22Rv1 (cell line): ENCODE results near the gene PARD3.

Experiments
- H3K27ac ChIP-seq: fragments of 450-650 bp; 2 replicates; pipeline ENCODE4 v1.5.1; 2017
- ZFX ChIP-seq: fragments of 450-650 bp; IDR thresholded peaks from 2 replicates; pipeline ENCODE4 v1.6.1; 2017; ENCODE audit warnings: antibody characterized with exemption, borderline replicate concordance
- TF ChIP-seq, protein P1 (sequence below): fragments of 450-650 bp; IDR thresholded peaks from 2 replicates; pipeline ENCODE4 v1.5.1; 2017; ENCODE audit warnings: mild to moderate bottlenecking

PARD3 gene

DNA sequence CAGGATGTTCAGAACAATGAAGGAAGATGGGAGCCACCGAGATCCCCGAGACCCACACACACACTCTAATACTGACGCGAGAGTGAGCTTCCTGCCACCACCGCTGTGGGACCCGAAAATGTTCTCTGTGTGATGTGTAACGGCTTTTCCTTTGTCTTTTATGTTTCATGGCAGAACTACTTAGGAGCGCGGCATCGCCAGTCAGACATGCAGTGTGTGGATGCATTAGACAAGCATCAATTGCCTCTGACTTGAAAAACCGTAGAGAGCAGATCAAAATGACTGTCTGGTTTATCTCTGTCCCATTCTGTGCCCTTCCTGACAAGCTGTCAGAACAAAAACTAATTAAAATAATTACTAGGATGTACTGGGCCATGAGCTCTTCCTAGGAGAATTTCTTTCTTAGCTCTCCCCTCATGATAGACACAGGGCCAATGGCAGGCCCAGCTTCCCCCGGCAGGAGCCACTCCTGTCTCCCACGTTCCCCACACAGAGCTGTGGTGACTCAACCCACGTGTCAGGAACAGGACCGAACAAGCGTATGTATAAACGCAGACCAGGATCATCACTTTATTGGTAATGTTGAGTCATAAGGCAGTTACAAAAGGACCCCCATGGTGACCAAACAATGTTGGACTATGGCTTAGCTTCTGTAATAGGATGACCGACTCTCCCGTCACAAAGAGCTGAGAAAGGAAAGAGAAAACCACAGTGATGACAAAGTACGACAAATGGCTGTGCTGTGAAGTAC lies 705.0 kb downstream of the PARD3 start:
- no peak overlapping the region for H3K27ac ChIP-seq
- no peak for TF ChIP-seq ZFX
- TF ChIP-seq, protein P1, sequence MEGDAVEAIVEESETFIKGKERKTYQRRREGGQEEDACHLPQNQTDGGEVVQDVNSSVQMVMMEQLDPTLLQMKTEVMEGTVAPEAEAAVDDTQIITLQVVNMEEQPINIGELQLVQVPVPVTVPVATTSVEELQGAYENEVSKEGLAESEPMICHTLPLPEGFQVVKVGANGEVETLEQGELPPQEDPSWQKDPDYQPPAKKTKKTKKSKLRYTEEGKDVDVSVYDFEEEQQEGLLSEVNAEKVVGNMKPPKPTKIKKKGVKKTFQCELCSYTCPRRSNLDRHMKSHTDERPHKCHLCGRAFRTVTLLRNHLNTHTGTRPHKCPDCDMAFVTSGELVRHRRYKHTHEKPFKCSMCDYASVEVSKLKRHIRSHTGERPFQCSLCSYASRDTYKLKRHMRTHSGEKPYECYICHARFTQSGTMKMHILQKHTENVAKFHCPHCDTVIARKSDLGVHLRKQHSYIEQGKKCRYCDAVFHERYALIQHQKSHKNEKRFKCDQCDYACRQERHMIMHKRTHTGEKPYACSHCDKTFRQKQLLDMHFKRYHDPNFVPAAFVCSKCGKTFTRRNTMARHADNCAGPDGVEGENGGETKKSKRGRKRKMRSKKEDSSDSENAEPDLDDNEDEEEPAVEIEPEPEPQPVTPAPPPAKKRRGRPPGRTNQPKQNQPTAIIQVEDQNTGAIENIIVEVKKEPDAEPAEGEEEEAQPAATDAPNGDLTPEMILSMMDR: no peak

DNA sequence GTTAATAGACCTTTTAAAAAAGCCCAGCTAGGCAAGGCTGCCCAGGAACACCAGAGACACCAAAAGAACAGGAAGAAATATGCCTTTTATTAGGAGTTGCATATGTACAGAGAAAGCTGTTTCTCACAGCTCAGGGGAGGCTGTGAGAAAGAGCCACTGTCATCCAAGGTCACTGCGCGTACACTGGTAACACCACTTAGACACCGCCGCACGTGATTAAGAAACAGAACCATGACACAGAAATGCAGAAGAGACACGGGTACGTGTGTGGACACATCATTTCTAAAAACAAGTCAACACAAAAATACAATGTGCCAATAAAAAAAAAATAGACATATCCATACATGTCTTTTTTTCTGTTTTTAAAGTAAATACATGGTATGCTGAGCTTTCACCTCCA lies 705.6 kb downstream of the PARD3 start:
- no peak for TF ChIP-seq ZFX
- TF ChIP-seq, protein P1: no peak
- no peak overlapping the region for H3K27ac ChIP-seq

DNA sequence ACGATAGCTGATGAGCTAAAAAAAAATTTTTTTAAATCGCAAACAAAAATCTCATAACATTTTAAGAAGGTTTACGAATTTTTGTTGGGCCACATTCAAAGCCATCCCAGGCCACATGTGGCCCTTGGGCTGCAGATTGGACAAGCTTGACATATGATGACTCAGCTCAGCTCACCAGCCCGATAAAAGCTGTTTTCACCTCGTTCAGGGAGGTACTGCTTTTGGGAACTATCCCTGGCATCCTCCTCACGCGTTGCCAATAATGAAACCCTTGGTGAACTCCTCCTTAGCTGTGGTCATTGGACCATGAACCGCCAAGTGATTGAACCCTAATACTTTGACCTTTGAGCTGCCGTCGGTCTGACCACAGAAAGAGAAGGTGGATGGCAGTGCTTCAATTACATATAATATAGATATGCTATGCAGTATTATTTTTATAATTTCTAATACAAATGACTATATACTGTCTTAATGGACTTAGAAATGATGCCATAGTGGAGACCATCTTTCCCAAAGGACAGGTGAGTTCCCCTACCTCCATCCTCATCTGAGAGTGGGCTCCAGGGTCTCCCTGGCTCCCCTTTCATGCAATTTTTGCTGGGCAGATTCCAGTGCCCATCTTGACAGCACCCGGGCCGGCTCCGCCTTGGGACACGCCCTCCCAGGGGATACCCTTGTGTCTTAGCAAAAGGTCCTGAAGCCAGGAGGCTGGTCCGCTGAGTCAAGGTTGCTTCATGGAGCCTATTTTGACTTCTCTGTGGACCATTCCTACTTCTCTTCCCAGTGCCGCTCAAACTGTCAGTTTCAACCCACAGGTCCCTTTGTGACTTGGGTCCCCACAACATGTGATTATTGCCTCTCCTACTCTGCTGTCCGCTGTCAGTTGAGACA lies 707.2 kb downstream of the PARD3 start:
- TF ChIP-seq, protein P1: no peak
- TF ChIP-seq ZFX: no peak
- H3K27ac ChIP-seq: no peak overlapping the region

DNA sequence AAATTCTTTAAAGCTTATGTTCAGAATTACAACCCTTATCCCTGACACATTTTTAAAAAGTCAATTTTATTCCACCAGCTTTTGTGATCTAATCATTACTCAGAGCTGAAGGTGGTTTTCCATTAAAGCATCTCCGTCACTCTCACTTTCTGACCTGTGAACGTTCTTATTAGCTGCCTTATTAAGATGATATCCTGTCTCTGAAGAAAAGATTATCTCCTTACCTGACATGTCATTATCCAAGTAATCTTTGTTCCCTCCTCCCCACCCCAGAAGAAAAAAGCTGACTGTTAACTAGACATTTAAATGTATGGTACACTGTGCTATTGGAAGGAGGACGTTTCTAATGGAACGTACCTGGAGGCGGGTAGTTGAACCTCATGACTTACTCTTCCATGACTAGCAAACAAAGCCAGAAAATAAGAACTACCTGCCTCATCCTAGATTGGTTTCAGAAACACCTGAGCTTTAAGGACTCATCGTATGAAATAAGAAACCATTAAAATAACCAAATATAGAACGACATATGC lies 708.7 kb downstream of the PARD3 start:
- TF ChIP-seq, protein P1: no peak
- TF ChIP-seq ZFX: no peak
- H3K27ac ChIP-seq: no peak overlapping the region

- no peak overlapping the region for H3K27ac ChIP-seq
- TF ChIP-seq, protein P1: no peak
- no peak for TF ChIP-seq ZFX
Measured at GRCh38 chr10:34104829-34105572, 710.1 kb downstream of the PARD3 start.

DNA sequence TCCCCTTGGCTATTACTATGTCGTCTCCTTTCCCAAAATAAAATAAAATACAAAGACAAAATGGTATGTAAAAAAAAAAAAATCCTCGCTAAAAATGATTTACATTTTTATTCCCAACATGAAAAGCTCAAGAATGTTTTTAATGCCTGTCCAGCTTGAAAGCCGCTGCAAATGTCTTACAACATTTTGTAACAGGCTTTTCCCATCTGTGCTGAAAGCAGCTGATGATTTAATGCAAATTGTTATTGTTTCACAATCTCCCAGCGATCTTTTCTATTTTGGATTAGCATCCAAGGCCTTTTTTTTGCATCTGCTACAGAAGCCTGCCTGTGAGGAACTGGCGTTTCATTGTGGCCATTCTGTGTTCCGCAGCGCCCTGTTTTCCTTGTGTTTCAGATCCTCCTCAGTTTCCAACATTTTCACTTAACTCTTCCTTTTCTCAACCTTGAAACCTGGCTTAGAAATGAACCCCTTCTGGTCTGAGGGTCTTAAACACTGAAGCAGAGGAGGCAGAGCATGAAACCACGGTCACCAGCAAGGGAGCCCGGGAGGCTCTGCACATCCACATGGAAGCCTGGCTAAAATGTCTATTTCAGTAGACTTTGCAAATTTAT lies 712.1 kb downstream of the PARD3 start:
- no peak for TF ChIP-seq ZFX
- TF ChIP-seq, protein P1: no peak
- no peak overlapping the region for H3K27ac ChIP-seq
